HG03159 (cell line): ENCODE data around the gene GALE.
"Not testable (repeated sequence)": the region's sequence is repeated elsewhere in the genome, so short reads cannot be mapped to it uniquely, and the experiment has no call there.

Source experiments
- ATAC-seq: cut with Tn5 transposase; IDR thresholded peaks from one replicate; pipeline ENCODE4 v1.9.1; 2021; ENCODE audit warnings: mild to moderate bottlenecking, moderate library complexity; ENCODE audit not compliant: unreplicated experiment

GALE gene

GRCh38 chr1:23793018-23793781 is 7.4 kb downstream of the GALE start:
- ATAC-seq, result no peak

DNA sequence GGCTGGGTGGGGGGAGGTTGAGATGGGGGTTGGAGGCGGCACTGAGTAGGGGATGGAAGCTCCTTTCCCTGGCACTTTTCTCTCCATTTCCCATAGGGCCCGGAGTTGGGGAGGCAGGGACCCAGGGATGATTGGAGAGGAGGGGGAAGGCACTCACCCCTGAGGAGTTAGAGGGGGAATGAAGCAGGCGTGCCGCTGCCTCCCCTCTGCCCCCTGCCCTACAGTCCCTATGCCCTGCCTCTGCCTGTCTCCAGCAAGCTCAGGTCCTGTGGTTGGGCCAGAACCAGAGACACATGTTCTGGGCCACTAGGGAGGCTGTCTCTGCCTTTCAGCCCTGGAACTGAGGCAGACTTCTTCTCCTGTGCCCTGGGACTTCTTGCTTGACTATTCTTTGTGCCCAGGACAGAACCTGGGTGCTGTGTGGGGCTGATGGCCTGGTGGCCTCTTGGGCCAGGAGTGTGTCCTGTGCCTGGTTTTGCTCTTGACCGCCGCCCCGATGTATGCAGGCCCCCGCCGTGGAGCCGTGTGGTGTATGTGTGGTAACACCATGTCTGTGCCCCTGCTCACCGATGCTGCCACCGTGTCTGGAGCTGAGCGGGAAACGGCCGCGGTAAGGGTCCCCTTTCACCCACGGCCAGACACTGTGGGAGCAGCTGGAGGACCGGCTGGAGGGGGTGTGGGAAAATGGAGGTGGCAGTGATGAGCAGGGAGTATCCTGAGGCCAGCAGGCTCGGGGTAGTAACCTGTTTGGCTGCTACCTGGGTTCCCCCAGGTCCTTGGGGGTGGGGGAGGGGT is 8.2 kb downstream of the GALE start:
- ATAC-seq, result no peak

DNA sequence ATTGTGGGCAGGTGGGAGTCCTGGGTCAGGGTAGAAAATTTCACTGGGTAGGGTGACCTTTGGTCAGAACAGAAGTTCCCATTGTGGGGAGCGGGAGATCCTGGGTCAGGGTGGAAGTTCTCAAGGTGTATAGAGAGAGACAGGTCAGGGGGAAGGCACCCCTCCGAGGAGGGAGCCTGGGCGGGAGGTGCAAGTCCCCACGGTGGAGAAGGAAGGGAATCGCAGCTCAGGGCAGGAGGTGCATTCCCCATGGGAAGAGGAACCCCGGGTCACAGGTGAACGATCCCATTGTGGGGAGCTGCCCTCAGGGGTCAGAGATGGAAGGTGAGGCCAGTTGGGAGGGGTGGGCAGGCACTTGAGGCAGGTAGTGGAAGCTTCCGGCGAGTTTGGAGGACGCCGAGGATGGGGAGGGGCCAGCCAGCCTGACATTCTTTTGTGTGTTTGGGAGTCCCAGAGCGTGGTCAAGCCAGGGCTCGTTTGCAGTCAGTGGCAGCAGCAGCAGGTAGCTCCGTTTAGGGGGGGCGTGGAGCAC is 9.0 kb downstream of the GALE start:
- ATAC-seq, result no peak

DNA sequence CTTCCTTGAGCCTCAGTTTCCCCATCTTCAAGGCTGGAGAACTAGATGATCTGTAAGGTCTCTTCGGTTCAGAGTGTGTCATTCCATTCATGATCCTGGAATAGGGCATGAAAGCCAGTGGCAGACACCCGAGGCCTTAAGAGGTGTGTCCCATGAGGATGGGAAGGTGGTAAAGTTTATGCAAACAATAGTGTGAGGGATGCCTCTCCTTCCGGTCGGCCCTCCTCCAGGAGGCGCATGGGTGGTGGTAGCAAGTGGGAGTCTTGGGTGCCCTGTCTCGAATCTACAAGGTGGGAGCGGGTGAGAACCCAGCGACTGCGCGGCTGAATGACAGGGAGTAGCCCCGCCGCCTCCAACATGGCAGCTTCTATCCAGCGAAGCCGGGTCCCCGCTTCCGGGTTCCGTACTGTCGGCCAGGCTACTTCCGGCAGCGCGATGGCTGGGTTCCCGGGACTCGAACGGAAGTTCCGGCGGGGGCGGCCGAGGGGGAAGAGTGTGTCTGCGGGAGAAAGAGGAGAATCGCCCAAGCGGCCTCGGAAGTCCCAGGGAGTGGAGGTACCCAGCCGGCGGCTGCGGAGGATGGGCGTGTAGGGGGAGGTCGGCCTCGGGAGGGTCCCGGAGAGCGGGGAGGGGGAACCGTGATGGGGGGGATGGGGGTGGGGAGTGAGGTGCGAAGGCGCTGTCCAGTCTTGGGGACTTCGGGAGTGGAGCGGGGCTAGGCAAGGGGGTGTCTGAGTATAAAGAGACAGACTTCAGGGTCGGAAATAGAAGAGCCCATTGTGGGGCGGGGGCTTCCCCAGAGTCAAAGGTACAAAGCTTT is 9.6 kb downstream of the GALE start, which contains the start of gene LYPLA2:
TSS of gene LYPLA2 (plus strand) at position 450 of the 820 bp plus-strand sequence. CDS start 1,538 bp downstream, outside the sequence.
- ATAC-seq, result peak; percentile 65

DNA sequence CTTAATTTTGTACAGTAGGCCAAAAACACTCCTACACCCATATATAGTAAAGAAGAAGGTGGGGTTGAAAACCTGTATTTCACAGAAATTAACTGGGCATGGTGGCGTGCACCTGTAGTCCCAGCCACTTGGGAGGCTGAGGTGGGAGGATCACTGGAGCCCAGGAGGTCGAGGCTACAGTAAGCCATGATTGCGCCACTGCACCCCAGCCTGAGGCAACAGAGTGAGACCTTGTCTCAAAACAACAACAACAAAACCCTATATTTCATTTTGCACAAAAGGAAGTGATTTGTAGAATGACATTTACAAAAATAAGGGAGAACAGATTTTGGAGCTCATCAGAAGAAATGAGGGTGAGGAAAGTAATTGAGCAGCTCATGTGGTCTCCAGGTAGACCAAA is 11.9 kb downstream of the GALE start:
- ATAC-seq, result no peak

DNA sequence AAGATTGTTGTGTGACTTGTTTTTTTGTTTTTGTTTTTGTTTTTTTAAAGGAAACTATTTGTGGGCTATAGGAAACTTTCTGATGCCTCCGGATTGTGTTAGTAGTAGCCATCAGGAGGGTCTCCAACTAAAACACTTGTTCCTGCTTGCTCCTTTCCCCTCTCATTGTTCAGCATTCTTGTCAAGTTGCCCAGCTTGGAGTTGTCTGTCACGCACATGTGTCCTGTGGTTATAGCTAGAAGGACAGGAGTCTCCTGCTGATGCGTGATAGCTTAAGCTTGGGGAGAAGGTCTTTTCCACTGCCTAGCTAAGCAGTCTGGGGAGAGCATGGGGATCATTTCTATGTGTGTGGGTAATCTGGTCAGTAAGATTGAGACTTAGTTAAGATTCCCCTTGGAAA is 12.9 kb downstream of the GALE start:
- no peak for ATAC-seq

GRCh38 chr1:23784846-23785245 is 15.7 kb downstream of the GALE start:
- ATAC-seq, result no peak

DNA sequence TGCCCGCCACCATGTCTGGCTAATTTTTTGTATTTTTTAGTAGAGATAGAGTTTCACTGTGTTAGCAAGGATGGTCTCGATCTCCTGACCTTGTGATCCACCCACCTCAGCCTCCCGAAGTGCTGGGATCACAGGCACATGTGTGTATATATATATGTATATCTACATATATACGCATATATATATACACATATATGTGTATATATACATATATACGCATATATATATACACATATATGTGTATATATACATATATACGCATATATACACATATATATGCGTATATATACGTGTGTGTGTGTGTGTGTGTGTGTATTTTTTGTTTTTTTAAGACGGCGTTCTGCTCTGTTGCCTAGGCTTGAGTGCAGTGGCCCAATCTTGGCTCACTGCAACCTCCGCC is 17.4 kb downstream of the GALE start:
- ATAC-seq, result not testable (repeated sequence)

DNA sequence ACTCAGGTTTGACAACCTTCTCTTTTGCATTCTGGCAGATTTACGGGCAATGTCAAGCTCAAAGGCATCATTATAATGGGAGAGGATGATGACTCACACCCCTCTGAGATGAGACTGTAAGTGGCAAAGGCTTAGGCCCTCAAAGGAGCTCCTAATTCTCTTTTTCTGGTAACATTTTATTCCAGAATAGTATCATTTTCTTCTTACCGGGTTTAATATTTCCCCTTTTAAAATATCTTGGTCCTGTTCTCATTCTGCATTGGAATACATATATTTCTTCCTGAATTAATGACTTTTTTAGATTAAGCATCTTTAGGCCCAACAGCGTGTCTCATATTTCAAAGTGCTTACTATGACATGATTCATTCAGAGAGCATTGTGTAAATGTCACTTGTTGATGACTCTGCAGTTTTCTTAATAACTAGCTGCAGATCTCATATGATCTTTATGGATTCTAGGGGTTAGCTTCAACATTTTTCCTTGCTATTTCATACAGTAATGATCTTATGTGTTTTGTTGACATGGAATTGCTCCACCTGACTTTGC is 20.7 kb downstream of the GALE start:
- ATAC-seq, result no peak

- ATAC-seq, result peak; percentile 71
Measured at GRCh38 chr1:23777979-23778814, 22.4 kb downstream of the GALE start, which contains the start of gene PITHD1. TSS of gene PITHD1 (plus strand) at chr1:23778418. CDS start at chr1:23778516, 98 bp downstream.

DNA sequence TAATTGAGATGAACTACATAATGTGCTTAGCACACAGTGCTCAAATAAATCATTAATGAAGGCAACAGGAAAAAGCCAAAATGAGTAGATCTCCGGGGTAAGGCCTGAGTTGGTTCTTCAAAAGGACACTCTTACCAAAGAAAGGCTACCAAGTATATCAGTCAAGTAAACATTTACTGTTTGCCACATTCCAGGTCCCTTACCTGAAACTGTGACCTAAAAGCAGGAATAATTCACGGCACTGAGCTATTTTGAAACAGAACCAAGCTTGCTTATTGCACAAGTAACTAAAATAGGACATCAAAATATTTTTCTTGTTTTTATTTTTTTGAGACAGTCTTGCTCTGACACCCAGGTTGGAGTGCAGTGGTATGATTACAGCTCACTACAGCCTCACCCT is 24.3 kb downstream of the GALE start:
- ATAC-seq, result no peak

DNA sequence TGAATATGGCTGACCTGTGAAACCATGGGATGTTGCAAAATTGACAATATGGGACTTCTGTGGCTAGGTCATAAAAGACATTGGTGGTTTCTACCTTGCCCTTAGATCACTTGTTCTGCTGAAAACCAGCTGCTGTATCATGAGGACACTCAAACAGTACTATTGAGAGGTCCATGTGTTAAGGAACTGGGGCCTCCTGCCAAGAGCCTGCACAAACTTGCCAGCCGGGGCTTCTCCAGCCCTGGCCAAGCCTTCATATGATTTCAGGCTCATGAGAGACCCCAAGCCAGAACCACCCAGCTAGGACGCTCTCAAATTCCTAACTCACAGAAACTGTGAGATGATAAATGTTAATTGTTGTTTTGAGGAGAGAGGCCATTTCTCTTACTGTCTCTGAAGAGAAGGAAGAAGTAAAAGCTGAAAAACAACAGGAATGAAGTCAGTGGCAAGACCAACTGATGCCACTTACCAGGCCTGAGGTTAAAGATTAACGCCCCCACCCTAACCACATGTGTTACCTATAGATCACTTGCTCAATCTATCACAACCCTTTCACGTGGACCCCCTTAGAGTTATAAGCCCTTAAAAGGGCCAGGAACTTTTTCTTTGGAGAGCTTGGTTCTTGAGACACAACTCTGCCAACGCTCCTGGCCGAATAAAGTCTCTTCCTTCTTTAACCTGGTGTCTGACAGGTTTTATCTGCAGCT is 26.2 kb downstream of the GALE start:
- ATAC-seq, result no peak

DNA sequence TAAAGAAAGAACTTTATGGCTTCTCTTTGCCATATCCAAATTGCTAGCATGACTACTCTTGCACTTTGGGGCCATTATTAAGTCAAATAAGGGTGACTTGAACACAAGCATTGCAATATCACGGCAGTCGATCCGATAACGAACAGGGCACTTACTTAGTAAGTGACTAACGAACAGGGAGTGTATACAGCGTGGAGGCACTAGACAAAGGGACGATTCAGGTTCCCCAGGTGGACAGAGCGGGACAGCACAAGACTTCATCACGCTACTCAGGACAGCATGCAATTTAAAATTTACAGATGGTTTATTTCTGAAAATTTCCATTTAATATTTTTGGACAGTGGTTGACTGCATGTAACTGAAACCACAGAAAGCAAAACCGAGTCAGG is 27.7 kb downstream of the GALE start:
- no peak for ATAC-seq

- peak; percentile 62 for ATAC-seq
Measured at GRCh38 chr1:23772049-23772853, 28.3 kb downstream of the GALE start.

DNA sequence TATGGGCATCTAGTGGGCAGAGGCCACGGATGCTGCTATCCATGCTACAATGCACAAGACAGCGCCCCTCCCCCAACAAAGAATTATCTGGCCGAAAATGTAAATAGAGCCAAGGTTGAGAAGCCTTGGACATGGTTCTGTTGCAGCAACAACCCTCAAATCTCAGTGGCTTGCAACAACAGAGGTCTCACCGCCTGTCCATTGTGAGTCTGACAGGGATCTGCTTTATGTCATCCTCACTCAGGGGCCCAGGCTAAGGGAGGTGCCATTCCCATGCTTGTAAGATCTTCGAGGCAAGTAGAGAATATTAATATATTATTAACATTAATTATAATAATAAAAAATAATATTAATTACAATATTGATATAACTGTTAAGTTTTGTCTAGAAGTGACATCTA is 31.8 kb downstream of the GALE start:
- ATAC-seq, result no peak

DNA sequence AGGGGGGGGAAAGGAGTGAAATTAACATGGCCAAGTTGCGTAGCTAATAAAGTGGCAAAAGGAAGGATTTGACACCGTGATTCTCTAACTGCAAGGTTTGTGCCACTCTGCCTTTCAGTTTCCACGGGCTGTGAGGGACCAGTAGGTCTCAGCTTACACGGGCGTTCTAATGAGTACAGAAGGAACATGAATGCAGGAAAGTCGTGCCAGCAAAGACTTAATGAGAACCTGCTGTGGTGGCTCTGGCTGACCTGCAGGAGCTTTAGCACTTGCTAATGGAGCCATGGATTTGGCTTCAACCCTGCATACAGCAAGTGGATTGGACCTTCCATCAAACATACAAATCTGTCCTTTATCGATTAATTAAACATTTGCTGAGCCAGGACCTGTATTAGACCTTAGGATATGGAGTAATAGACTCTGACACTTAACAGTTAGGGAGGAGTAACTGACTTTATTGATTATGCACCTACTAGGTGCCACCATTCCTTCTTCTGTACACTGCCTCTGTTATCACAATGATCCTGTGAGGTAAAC is 37.4 kb downstream of the GALE start:
- no peak for ATAC-seq

DNA sequence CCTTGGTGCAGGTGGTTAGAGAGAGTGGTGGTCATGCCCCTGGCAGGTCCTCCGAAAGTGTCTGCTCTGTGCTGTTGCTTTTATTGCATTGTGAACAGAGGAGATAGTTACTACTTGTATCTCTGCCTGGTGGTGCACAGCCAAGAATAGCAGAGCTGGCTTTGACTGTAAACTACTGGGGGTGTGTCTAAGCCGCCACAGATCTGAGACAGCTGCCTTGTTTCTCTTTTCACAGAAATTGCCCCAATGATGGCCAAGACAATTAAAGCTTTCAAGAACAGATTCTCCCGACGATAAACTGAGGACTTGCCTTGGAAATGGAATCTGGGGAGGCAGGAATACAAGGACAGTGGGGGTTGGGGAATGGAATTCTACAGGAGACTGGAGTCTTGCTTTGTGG is 41.3 kb downstream of the GALE start:
- no peak for ATAC-seq

- ATAC-seq, result no peak
Measured at GRCh38 chr1:23757812-23758211, 42.7 kb downstream of the GALE start.
